A673 (cell line): ENCODE results near the gene NPHP1. TPM values are rescaled to one million over a fixed set of nuclear protein-coding genes. Genes with fewer than 3 reads are reported as not detected.
A peak's percentile ranks its signal among the peaks of the same experiment; 100 is the strongest.
"Not testable (repeated sequence)": the region's sequence is repeated elsewhere in the genome, so short reads cannot be mapped to it uniquely, and the experiment has no call there.

Experiments used
- BruUV-seq: library from RNA; stranded (reverse); fragments of 400-500 nt; replicated peaks from 2 replicates; lab custom pipeline; 2021; lab: Mats Ljungman, UMichigan
- CTCF ChIA-PET: fragments of 300-600 bp; sonication (Branson Sonifier 250); formaldehyde crosslinking; loops from one replicate; lab custom pipeline; 2022; ENCODE audit warnings: antibody characterized with exemption; lab: Charles Lee
- POLR2A ChIA-PET: fragments of 300-600 bp; sonication (Branson Sonifier 250); formaldehyde crosslinking; loops from one replicate; lab custom pipeline; 2022; ENCODE audit warnings: antibody characterized with exemption; ENCODE audit not compliant: low non-redundant PET; lab: Charles Lee
- DNase-seq: peaks from one replicate; pipeline ENCODE4 v3.0.0-alpha.2; 2015; ENCODE audit warnings: low spot score
- H3K27ac ChIP-seq: fragments of 200-600 bp; sonication (generic); 2 replicates; pipeline ENCODE4 v1.5.1; 2016; ENCODE audit warnings: mixed run types, low read depth, mild to moderate bottlenecking, mixed read lengths, antibody characterized with exemption, low read length; ENCODE audit not compliant: poor library complexity, severe bottlenecking
- H3K27me3 ChIP-seq: fragments of 200-600 bp; sonication (generic); replicated peaks from 2 replicates; pipeline ENCODE4 v1.6.1; 2017; ENCODE audit warnings: mixed run types, low read depth, mild to moderate bottlenecking, mixed read lengths, antibody characterized with exemption, low read length; ENCODE audit not compliant: insufficient read depth, poor library complexity
- H3K36me3 ChIP-seq: fragments of 200-600 bp; sonication (generic); 2 replicates; pipeline ENCODE4 v1.6.1; 2016; ENCODE audit warnings: mixed run types, mild to moderate bottlenecking, mixed read lengths, antibody characterized with exemption, low read length; ENCODE audit not compliant: insufficient read depth, poor library complexity, severe bottlenecking
- H3K4me1 ChIP-seq: fragments of 200-600 bp; sonication (generic); 2 replicates; pipeline ENCODE4 v1.6.1; 2017; ENCODE audit warnings: mixed run types, mild to moderate bottlenecking, mixed read lengths, antibody characterized with exemption, low read length; ENCODE audit not compliant: insufficient read depth, poor library complexity, severe bottlenecking
- H3K4me3 ChIP-seq: fragments of 200-600 bp; sonication (generic); 2 replicates; pipeline ENCODE4 v1.5.1; 2016; ENCODE audit warnings: low read depth, mixed run types, mild to moderate bottlenecking, mixed read lengths, low read length; ENCODE audit not compliant: poor library complexity, severe bottlenecking
- H3K9me3 ChIP-seq: fragments of 200-600 bp; sonication (generic); 2 replicates; pipeline ENCODE4 v1.6.1; 2016; ENCODE audit warnings: mixed run types, low read depth, mild to moderate bottlenecking, mixed read lengths, antibody characterized with exemption, low read length; ENCODE audit not compliant: poor library complexity, severe bottlenecking
- EZH2 ChIP-seq: fragments of 200-600 bp; sonication (generic); IDR thresholded peaks from 2 replicates; pipeline ENCODE4 v1.6.1; 2017; ENCODE audit warnings: borderline replicate concordance, low read depth, mild to moderate bottlenecking, mixed read lengths, antibody characterized with exemption, low read length; ENCODE audit not compliant: poor library complexity, severe bottlenecking
- intact Hi-C: fragments of 100-400 bp; cut with micrococcal nuclease; formaldehyde crosslinking; loops from one replicate; pipeline ENCODE4 v1.10.0; 2022; ENCODE audit not compliant: unreplicated experiment
- total RNA-seq: library from RNA; stranded (reverse); gene quantifications from 2 replicates; pipeline ENCODE4 v1.2.3, GENCODE V29; 2021
- TF ChIP-seq, protein P1 (sequence below): fragments of 300-800, 200-600 bp; sonication (generic); conservative IDR thresholded peaks from 2 replicates; pipeline ENCODE4 v1.5.1; 2017; ENCODE audit warnings: low read depth, mild to moderate bottlenecking, antibody characterized with exemption, low read length, moderate library complexity, mixed read lengths

Gene NPHP1
- total RNA-seq, 1 experiment from 2014 or later = 4.5 TPM

DNA sequence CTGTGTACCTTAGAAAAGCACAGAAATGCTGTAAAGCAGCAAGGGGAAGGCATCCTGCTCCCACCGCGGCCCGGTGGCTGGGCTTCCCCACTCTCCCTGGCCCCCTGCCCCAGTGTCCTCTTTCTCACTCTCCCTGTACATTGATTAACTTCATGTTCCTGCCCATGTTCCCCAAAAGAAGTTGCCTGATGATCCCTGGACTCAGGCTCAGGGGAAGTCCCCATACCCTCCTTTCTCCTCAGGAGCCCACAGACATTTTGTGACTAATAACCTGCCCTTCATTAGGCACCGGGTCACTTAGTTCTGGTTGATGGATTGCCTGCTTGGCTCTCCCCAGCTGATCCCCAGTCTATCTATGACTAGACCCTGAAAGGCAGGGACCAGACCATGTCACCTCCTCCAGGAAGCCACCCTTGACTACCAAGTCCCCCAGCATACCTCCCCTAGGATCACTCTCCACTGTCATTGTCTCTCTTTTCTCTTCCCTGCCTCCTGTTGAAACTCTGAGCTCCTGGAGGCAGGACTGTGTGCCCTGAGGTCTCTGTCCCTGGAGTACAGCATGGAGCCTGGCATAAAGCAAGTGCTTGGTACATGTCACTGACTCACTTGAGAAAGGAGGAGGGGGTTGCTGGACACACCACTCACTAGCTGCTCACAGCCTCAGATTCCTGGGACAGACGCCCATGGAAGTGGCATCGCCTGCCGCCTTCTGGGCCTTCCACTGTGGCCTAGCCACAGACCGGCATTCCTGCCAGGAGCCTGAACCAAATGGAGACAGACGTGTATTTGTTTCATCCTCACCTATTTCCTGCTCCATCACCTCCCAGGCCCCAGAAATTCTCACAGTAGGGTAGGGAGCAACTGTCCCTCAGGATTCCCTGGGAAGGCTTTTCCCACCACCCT, 102.7 kb downstream of the NPHP1 start:
- BruUV-seq = no TSS peak

DNA sequence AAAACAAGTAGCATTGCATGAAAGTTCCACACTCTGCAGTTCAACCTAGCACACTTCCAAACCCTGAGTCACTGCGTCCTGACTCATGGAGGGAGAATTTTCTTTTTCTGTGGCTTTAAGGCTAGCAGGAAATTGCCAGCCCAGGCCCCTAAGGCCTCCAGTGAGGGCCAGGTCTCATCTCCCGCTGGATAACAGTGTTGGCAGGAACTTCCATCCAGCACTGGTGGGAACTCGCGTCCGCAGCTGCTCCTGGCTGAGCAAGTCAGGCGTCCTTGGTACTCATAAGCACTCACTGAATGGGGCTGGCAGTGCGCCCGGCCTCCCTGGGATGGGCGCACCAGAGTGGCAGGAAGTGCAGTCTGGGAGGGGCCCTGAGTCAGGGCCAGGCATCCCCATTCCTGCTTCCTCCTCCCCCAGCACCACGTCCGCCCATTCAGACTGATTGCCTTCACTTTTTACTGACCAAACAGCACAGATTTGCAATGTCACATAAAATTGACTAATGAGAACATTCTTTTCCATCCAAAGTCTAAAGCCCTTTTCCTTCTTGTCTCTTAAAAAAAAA, 103.5 kb downstream of the NPHP1 start:
- DNase-seq = peak; percentile 96
- Histone ChIP-seq H3K4me3 (no peak overlapping the region), H3K27me3 (no peaks in the 10 kb centered on the region), H3K9me3 (no peaks in the 10 kb centered on the region), H3K27ac (peak overlapping the region; percentile 15), H3K4me1 (peaks cover 29% of the 10 kb centered on the region), H3K36me3 (no peaks in the 10 kb centered on the region)
- no TSS peak for BruUV-seq
- intact Hi-C loops = no loop called here
- POLR2A ChIA-PET = no interaction called here
- CTCF ChIA-PET = no interaction called here
- no peak for TF ChIP-seq EZH2
- TF ChIP-seq, protein P1, sequence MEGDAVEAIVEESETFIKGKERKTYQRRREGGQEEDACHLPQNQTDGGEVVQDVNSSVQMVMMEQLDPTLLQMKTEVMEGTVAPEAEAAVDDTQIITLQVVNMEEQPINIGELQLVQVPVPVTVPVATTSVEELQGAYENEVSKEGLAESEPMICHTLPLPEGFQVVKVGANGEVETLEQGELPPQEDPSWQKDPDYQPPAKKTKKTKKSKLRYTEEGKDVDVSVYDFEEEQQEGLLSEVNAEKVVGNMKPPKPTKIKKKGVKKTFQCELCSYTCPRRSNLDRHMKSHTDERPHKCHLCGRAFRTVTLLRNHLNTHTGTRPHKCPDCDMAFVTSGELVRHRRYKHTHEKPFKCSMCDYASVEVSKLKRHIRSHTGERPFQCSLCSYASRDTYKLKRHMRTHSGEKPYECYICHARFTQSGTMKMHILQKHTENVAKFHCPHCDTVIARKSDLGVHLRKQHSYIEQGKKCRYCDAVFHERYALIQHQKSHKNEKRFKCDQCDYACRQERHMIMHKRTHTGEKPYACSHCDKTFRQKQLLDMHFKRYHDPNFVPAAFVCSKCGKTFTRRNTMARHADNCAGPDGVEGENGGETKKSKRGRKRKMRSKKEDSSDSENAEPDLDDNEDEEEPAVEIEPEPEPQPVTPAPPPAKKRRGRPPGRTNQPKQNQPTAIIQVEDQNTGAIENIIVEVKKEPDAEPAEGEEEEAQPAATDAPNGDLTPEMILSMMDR = no peak

More for the DNA sequence above, 102.7 kb downstream of the NPHP1 start:
- no peak overlapping the region for H3K4me3 ChIP-seq
- no peaks in the 10 kb centered on the region for H3K36me3 ChIP-seq
- H3K4me1 ChIP-seq = peaks cover 32% of the 10 kb centered on the region
- ChIA-PET POLR2A (no interaction called here), CTCF (no interaction called here)
- H3K27me3 ChIP-seq = no peaks in the 10 kb centered on the region
- no peaks in the 10 kb centered on the region for H3K9me3 ChIP-seq
- no peak for DNase-seq
- TF ChIP-seq, protein P1 = no peak
- TF ChIP-seq EZH2 = no peak
- H3K27ac ChIP-seq = peak overlapping the region; percentile 25
- intact Hi-C loops = no loop called here

DNA sequence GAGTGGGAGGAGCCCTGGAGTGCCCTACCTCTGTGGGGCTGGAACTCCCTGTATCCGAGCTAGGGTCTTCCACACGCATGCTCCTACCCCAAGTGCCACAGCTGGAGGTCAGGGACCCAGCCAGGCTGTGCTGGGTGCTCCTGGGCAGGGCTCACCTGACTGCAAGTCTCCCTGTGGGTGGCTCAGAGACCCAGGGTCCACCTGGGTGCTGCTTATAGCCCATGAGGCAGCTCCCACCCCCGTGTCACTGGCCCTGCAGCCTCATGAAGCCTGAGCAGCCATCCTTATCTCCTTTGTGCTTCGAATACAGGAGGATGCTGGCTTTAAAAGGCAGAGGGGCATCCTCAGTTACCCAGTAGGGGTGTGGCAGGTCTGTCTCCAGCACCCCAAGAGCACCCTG, 103.9 kb downstream of the NPHP1 start:
- H3K4me1 ChIP-seq = peaks cover 24% of the 10 kb centered on the region

More for the DNA sequence above, 103.9 kb downstream of the NPHP1 start:
- DNase-seq, H3K27me3 ChIP-seq, H3K4me3 ChIP-seq, BruUV-seq, intact Hi-C loops, H3K36me3 ChIP-seq, H3K9me3 ChIP-seq, CTCF ChIA-PET, POLR2A ChIA-PET: not testable (repeated sequence)
- H3K27ac ChIP-seq = peak overlapping the region; percentile 9
